ENCODE measurements around the gene SLC16A3. TPM values are rescaled to one million over a fixed set of nuclear protein-coding genes. Genes with fewer than 3 reads are reported as not detected.
A peak's percentile ranks its signal among the peaks of the same experiment; 100 is the strongest.

Gene SLC16A3
- total RNA-seq, 2 donors from 2014 or later = 167 to 309 TPM

GRCh38 chr17:82267575-82268379 is 38.9 kb downstream of the SLC16A3 start:
- Mint-ChIP-seq H3K9me3 (no peaks in the 10 kb centered on the region), H3K27me3 (no peaks in the 10 kb centered on the region), H3K27ac (peak overlapping the region; percentile 51), H3K36me3 (ENCODE audit: low read depth) (peaks cover 100% of the 10 kb centered on the region), H3K4me1 (peaks cover 45% of the 10 kb centered on the region), H3K4me3 (peak overlapping the region; percentile 93)
- ATAC-seq (replicated peaks) = peak; percentile 95

GRCh38 chr17:82269138-82269881 is 40.5 kb downstream of the SLC16A3 start:
- Mint-ChIP-seq H3K36me3 (ENCODE audit: low read depth) (peaks cover 91% of the 10 kb centered on the region), H3K4me1 (peaks cover 45% of the 10 kb centered on the region), H3K4me3 (peak overlapping the region; percentile 93), H3K9me3 (no peaks in the 10 kb centered on the region), H3K27me3 (no peaks in the 10 kb centered on the region), H3K27ac (peak overlapping the region; percentile 97)
- no peak for ATAC-seq (replicated peaks)

DNA sequence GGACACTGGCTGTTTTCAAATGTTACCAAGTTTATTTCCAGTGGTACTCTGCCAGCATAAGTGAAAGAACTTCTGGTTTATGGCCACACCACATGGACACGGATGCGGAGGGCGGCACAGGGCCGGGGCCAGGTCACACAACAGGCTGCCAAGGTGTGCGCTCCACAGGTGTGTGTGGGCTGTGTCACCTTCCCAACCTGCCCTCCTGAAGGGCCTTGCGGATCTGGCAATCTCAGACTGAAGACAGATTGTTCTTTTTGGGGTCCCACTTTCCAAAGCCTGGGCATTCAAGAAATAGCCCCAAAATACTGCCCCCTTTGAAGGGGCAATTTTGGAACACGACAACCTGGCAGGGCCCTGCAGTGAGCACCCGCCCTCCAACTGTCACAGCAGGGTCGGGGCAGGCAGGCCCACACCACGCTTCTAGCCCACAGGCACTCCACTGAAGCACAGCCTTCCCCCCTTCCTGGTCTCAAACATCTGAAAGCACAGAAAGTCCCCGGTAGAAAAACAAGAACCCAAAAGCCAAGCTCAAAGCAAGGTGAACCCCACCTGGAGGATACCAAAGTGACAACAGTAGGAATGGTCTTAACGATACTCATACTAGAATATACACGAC is 41.1 kb downstream of the SLC16A3 start:
- Mint-ChIP-seq H3K9me3 (no peaks in the 10 kb centered on the region), H3K36me3 (ENCODE audit: low read depth) (peaks cover 84% of the 10 kb centered on the region), H3K4me1 (peaks cover 47% of the 10 kb centered on the region), H3K27me3 (no peaks in the 10 kb centered on the region), H3K4me3 (peak overlapping the region; percentile 93), H3K27ac (peak overlapping the region; percentile 97)
- ATAC-seq (replicated peaks) = no peak

- peaks cover 50% of the 10 kb centered on the region for H3K4me1 Mint-ChIP-seq
- peaks cover 77% of the 10 kb centered on the region for H3K36me3 Mint-ChIP-seq (ENCODE audit: low read depth)
- no peaks in the 10 kb centered on the region for H3K9me3 Mint-ChIP-seq
- peak overlapping the region; percentile 93 for H3K4me3 Mint-ChIP-seq
- H3K27ac Mint-ChIP-seq = peak overlapping the region; percentile 97
- no peak for ATAC-seq (replicated peaks)
- no peaks in the 10 kb centered on the region for H3K27me3 Mint-ChIP-seq
Observed at GRCh38 chr17:82270651-82271050, 41.8 kb downstream of the SLC16A3 start.

- peaks cover 44% of the 10 kb centered on the region for H3K4me1 Mint-ChIP-seq
- peaks cover 70% of the 10 kb centered on the region for H3K36me3 Mint-ChIP-seq (ENCODE audit: low read depth)
- peak overlapping the region; percentile 97 for H3K27ac Mint-ChIP-seq
- H3K9me3 Mint-ChIP-seq = no peaks in the 10 kb centered on the region
- H3K27me3 Mint-ChIP-seq = no peaks in the 10 kb centered on the region
- H3K4me3 Mint-ChIP-seq = peak overlapping the region; percentile 93
- no peak for ATAC-seq (replicated peaks)
Observed at GRCh38 chr17:82271401-82271800, 42.6 kb downstream of the SLC16A3 start.

DNA sequence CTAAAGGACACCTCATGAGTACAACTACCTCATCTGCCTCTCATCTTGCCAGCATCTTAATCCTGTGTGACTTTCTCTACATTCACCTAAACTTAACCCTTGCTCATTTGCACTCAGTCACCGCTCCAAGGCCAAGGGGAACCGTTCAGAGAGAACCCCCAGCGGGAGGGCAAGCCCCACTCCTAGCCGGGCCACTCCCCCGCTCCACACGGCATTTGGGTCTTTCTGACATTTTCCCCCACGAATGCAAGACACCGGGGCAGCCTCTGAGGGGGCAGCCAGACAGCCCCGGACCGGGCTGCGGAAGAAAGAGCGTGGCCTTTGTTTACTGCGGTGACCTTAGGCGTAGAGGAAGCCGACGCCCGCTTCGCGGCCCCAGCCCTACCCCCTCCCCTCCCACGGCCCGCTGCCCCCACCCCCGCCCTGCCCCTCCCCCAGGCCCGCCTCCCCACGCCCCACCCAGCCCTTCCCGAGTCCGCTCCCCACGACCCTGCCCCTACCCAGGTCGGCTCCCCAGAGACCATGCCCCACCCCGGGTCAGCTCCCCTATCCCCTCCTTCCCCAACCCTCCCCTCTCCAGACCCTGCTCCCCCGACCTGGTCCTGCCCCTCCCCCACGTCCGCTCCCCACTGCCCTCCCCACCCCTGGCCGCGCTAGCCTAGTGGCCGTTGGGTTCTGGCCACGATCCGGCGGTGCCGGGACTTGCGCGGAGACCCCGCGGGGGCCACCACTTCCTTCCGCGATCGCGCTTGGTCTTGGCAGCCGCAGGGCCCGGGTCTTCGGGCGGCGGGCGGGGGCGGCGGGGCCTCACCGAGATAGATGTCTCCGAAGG is 43.9 kb downstream of the SLC16A3 start:
- ATAC-seq (replicated peaks) = peak; percentile 15
- Mint-ChIP-seq H3K4me1 (peaks cover 34% of the 10 kb centered on the region), H3K27ac (peak overlapping the region; percentile 99), H3K4me3 (peak overlapping the region; percentile 93), H3K9me3 (no peaks in the 10 kb centered on the region), H3K36me3 (ENCODE audit: low read depth) (peaks cover 57% of the 10 kb centered on the region), H3K27me3 (no peaks in the 10 kb centered on the region)

- H3K36me3 Mint-ChIP-seq (ENCODE audit: low read depth) = peaks cover 48% of the 10 kb centered on the region
- peak within 1 kb of the TSS; percentile 99 for H3K27ac Mint-ChIP-seq
- no peaks in the 10 kb centered on the region for H3K9me3 Mint-ChIP-seq
- no peaks in the 10 kb centered on the region for H3K27me3 Mint-ChIP-seq
- peak within 1 kb of the TSS; percentile 93 for H3K4me3 Mint-ChIP-seq
- H3K4me1 Mint-ChIP-seq = peaks cover 36% of the 10 kb centered on the region
- peak; percentile 91 for ATAC-seq (replicated peaks)
Observed at GRCh38 chr17:82273327-82274133, 44.7 kb downstream of the SLC16A3 start, which contains the start of gene CSNK1D. CSNK1D (minus strand) TSS chr17:82273700; CDS start chr17:82273381, 319 bp downstream.

- H3K9me3 Mint-ChIP-seq = no peaks in the 10 kb centered on the region
- no peaks in the 10 kb centered on the region for H3K27me3 Mint-ChIP-seq
- H3K27ac Mint-ChIP-seq = peak overlapping the region; percentile 99
- H3K4me1 Mint-ChIP-seq = peaks cover 33% of the 10 kb centered on the region
- H3K4me3 Mint-ChIP-seq = peak overlapping the region; percentile 93
- ATAC-seq (replicated peaks) = no peak
- peaks cover 40% of the 10 kb centered on the region for H3K36me3 Mint-ChIP-seq (ENCODE audit: low read depth)
Observed at GRCh38 chr17:82274134-82275020, 45.5 kb downstream of the SLC16A3 start.

- Mint-ChIP-seq H3K4me3 (peak overlapping the region; percentile 93), H3K27ac (peak overlapping the region; percentile 73), H3K9me3 (no peaks in the 10 kb centered on the region), H3K36me3 (ENCODE audit: low read depth) (peaks cover 30% of the 10 kb centered on the region), H3K27me3 (no peaks in the 10 kb centered on the region), H3K4me1 (peaks cover 24% of the 10 kb centered on the region)
- ATAC-seq (replicated peaks) = no peak
Observed at GRCh38 chr17:82275326-82275725, 46.5 kb downstream of the SLC16A3 start.

GRCh38 chr17:82276938-82277337 is 48.1 kb downstream of the SLC16A3 start:
- Mint-ChIP-seq H3K27me3 (no peaks in the 10 kb centered on the region), H3K4me3 (no peak overlapping the region), H3K9me3 (no peaks in the 10 kb centered on the region), H3K27ac (no peak overlapping the region), H3K4me1 (peaks cover 24% of the 10 kb centered on the region), H3K36me3 (ENCODE audit: low read depth) (peaks cover 14% of the 10 kb centered on the region)
- no peak for ATAC-seq (replicated peaks)

- Mint-ChIP-seq H3K36me3 (ENCODE audit: low read depth) (peaks cover 6% of the 10 kb centered on the region), H3K9me3 (no peaks in the 10 kb centered on the region), H3K27me3 (no peaks in the 10 kb centered on the region), H3K4me3 (no peak overlapping the region), H3K27ac (no peak overlapping the region), H3K4me1 (peaks cover 21% of the 10 kb centered on the region)
- ATAC-seq (replicated peaks) = no peak
Observed at GRCh38 chr17:82277851-82278250, 49.0 kb downstream of the SLC16A3 start.

DNA sequence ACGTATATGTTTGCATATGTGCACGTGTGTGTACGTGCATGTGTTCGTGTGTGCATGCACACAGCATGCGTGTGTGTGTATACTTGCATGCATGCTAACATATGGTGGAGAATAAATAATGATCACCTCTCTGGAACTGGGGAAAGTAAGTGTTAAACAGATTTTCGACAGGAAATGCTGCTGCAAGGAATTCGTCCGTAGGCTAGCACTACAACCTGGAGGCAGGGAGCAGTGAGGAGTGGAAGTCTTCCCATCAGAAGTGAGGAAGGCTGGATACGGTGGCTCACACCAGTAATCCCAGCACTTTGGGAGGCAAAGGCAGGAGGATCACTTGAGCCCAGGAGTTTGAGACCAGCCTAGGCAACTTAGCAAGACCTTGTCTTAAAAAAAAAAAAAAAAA is 49.5 kb downstream of the SLC16A3 start:
- no peaks in the 10 kb centered on the region for H3K9me3 Mint-ChIP-seq
- peaks cover 22% of the 10 kb centered on the region for H3K4me1 Mint-ChIP-seq
- no peak overlapping the region for H3K27ac Mint-ChIP-seq
- no peak overlapping the region for H3K4me3 Mint-ChIP-seq
- no peaks in the 10 kb centered on the region for H3K27me3 Mint-ChIP-seq
- H3K36me3 Mint-ChIP-seq (ENCODE audit: low read depth) = peaks cover 5% of the 10 kb centered on the region
- ATAC-seq (replicated peaks) = no peak

Measured in activated T-helper 17 cell treated with anti-CD3 and anti-CD28 coated beads, Interleukin-2, amount 50 U/mL, for 72 hours (primary cell).